ENCODE data around the gene CDH2.
"Not testable (repeated sequence)": the region's sequence is repeated elsewhere in the genome, so short reads cannot be mapped to it uniquely, and the experiment has no call there.

The CDH2 gene

DNA sequence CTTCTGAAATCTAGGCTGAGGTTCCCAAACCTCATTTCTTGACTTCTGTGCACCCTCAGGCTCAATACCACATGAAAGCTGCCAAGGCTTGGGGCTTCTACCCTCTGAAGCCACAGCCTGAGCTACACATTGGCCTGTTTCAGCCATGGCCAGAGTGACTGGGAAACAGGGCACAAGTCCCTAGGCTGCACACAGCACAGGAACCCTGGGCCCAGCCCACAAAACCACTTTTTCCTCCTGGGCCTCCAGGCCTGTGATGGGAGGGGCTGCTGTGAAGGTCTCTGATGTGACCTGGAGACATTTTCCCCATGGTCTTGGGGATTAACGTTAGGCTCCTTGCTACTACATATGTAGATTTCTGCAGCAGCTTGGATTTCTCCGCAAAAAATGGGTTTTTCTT, 270.7 kb downstream of the CDH2 start:
- DNase-seq (ENCODE audit: low spot score), result not testable (repeated sequence)

GRCh38 chr18:27903906-27904305, 273.0 kb downstream of the CDH2 start:
- DNase-seq (ENCODE audit: low spot score), result no peak

GRCh38 chr18:27901424-27902226, 275.3 kb downstream of the CDH2 start:
- no peak for DNase-seq (ENCODE audit: low spot score)

All from AG08396 (cell line).